NCI-H1436 (cell line): ENCODE measurements around the gene CEMIP.

Experiments used
- DNase-seq: peaks from one replicate; lab custom pipeline; 2025; lab: John Stamatoyannopoulos, UW

Gene CEMIP

GRCh38 chr15:80785335-80785734 lies 6.2 kb downstream of the CEMIP start:
- DNase-seq: no peak

GRCh38 chr15:80785811-80786354 lies 6.7 kb downstream of the CEMIP start:
- DNase-seq: no peak

DNA sequence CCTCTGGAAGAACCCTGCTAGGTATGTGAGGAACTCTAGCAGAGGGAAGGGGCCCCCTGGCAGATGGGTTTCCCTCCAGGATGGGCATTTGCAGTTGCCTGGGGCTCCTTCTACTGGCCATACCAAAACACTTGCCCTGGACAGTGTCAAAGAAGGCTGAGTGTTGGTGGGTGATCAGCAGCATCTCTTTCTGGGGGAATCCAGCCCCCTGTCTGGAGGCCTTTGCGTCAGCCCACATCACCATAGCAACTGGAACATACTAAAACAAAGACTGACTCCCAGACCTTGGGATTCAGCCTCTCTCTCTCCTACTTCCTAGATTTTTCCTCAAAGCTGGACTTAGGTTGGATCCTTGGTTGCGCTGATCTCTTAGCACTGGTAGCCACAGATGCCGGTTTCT lies 8.1 kb downstream of the CEMIP start:
- DNase-seq: no peak

DNA sequence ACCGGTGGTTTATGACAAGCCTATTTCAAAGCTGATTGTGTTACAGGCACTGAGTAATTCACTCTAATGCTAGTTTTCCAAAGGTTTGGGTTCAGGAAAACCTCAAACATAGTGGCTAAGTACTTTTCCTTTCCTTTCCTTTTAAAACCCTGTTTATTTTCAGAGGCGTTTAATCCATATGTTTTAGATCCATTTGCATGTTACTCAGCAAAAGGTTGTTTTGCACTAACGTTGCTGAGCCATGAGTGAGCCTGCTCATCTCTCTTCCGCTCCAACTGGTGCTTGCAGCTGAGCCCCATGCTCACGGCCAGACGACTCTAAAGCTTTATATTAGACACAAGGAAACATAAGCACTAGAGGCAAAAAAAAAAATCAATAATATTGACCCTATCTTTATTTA lies 9.4 kb downstream of the CEMIP start:
- DNase-seq: no peak

DNA sequence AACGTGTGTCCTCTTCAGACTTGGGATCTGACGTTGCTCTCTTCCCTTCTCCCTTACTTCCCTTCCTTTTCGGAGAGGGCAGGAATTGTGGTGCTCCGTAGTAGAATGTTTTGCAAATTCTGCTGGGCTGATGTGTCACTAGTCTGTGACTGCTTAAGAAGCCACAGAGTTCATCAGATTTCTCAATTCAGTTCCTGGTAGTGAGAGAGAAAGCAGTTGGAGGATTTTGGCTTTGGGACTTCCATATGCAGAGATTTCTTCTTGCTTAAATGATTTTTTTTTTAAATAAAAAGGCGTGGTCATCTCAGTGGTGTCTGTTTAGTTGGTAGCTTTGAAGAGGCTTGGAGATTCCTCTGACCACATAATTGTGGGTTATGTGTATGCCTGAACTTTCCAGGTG lies 10.1 kb downstream of the CEMIP start:
- DNase-seq: no peak

DNA sequence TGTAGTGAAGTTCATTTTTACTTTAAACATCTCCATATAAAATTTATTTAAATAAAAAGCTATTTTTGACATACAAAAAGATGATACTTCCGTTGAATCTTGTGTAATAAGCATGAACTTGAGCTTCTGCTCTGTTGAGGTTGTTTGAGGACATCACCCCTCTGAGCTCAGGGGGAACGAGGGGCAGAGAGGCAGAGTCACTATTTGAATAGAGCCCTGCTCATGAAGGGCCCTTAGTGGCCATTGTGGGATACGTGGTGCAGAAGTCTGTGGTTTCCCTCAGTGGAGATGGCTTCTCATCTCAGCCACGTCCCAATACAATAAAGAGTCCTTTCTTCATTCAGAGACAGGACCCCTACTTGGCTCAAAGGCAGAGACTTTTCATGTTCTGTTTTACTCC lies 10.6 kb downstream of the CEMIP start:
- DNase-seq: no peak

GRCh38 chr15:80790236-80790635 lies 11.1 kb downstream of the CEMIP start:
- no peak for DNase-seq

- no peak for DNase-seq
Measured at GRCh38 chr15:80791004-80791403, 11.8 kb downstream of the CEMIP start.

GRCh38 chr15:80796407-80796806 lies 17.2 kb downstream of the CEMIP start:
- no peak for DNase-seq

DNA sequence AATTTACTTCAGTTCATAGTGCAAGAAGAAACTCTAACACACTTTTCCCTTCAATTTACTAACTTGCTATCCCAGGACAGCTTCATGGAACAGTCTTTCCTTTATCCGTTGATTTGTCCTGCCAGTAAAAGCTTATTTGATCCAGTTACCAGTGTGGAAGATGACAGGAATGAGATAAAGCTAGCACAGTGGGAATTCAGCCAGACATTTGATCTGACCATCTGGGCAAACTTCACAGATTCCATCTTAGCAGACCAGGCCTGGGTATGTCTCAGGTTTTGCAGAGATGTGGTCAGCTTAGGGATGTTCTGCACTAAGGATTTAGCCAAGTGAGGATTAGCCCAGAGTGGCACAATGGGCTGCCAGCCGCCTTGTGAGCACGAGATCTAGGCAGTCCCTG lies 19.7 kb downstream of the CEMIP start:
- DNase-seq: no peak

DNA sequence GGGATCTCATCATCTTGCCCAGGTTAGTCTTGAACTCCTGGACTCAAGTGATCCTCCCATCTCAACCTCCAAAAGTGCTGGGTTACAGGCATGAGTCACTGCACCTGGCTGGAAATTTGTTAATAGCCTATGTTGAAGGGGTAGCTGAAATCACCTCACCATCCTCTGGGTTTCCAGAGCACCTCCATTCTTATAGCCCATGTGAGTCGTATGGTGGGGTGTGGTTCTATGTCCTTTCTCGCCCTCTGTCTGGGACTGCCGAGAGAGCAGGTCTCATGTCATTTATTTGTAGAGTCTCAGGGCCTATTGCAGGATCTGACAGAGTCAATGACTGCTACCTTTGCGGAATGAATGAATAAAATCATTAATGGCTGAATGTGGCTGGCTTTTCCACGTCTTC lies 20.9 kb downstream of the CEMIP start:
- DNase-seq: no peak

DNA sequence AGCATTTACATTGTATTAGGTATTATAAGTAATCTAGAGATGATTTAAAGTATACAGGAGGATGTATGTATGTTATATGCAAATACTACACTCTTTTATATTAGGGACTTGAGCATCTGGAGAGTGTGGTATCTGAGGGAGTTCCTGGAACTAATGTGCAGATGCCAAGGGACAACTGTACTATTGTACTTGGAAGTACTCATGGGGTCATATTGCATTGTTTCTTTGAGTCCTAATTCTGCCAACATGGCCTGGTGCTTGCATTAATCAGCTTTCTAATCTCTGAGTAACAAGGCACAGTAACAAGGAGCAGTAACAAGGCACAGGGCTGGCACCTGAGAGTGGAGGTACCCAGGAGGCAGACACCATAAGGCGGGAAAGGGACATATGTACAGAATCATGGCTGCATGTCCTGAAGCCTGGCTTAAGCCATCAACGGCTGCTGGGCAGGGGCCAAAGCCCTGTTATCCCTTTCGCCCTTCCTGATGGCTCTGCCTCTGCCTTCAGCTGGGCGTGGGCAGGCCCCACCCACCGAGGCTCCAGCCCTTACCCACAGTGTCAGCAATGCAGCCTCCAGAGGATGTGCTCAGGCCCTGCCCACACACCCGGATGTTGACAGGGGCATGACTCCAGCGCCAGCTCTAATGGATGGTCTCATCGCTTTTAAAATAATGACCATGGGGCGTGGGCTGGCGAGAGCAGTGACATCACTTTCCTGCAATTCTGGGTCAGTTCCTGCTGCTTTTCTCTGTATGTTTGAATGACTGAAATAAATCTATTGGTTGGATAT lies 22.9 kb downstream of the CEMIP start:
- no peak for DNase-seq

DNA sequence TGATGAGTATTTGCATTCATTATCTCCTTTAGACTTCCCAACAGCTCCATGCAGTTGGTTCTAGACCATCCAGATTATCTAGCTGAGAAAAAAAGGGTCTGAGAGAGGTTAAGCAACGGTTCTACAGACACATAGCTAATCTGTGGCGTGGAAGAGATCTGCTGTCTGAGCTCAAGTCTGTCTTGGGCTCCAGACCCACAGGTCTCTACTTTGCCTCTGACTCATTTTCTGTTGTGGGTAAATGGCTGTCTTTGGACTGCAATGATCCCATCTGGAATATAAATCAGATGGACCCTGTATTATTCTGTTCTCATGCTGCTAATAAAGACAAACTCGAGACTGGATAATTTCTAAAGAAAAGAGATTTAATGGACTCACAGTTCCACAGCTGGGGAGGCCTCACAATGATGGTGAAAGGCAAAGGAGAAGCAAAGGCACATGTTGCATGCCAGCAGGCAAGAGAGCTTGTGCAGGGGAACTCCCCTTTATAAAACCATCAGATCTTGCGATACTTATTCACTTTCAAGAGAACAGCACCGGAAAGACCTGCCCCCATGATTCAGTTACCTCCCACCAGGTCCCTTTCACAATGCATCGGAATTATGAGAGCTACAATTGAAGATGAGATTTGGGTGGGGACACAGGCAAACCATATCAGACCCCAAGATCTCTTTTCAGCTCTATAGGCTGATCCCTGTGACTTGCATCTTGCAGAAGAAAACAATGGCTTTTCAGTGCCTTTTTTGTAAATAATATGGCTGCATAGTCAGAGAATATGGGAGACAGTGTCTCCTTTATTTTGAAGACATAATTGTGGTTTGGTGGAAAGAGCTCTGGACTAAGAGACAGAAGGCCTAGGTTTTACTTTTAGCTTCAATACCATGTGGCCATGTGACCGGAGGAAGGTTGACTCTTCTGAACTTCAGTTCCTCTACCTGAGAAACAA lies 24.7 kb downstream of the CEMIP start:
- no peak for DNase-seq

GRCh38 chr15:80804970-80805495 lies 25.9 kb downstream of the CEMIP start:
- DNase-seq: peak; percentile 7

- DNase-seq: no peak
Measured at GRCh38 chr15:80811781-80812315, 32.7 kb downstream of the CEMIP start.

- no peak for DNase-seq
Measured at GRCh38 chr15:80815106-80815505, 35.9 kb downstream of the CEMIP start.

DNA sequence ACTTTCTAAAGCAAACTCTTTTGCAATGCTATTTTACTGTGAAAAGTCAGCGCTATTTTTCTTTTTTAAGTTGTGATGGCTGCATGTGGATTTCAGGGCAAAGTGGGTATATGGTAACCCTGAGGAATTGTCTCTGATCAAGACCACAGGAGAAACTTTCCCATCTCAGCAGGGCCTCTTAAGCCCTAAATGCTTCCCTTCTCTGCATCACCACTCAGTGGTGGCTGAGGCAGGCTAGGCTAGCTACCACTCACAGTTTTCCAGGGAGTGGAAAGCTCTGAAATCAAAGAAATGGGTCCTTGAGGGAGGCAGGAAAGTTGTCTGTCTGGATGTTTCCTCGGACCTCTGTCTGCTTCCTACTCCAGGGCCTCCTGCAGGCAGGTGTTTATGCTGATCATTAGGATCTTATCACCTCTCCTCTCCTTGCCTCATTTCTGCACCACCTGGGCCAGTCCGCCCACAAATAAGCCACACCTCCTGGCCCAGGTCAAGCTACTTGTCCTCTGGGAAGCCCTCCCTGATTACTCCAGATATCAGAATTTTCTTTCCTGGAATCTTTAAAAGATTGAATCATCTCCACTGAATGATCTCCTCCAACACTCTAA lies 37.0 kb downstream of the CEMIP start:
- no peak for DNase-seq

DNA sequence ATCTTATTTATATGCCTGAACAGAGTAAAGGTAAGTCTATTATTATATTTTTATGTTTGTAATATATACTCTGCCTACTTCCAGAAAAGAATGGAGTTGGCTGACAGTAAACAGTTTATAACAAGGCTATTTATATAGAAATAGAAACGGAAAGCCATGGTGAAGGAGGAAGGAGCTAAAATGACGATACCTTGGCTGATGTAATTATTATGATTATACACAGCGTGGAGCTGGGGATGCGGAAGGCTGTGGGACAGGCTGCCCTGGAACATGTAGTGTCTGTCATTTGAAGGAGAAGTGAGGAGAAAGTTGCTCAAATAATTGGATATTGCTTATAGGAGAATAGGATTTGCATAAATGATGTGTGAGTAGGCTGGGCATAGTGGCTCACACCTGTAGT lies 37.8 kb downstream of the CEMIP start:
- no peak for DNase-seq

GRCh38 chr15:80817901-80818300 lies 38.7 kb downstream of the CEMIP start:
- DNase-seq: no peak

- no peak for DNase-seq
Measured at GRCh38 chr15:80819001-80819400, 39.8 kb downstream of the CEMIP start.

DNA sequence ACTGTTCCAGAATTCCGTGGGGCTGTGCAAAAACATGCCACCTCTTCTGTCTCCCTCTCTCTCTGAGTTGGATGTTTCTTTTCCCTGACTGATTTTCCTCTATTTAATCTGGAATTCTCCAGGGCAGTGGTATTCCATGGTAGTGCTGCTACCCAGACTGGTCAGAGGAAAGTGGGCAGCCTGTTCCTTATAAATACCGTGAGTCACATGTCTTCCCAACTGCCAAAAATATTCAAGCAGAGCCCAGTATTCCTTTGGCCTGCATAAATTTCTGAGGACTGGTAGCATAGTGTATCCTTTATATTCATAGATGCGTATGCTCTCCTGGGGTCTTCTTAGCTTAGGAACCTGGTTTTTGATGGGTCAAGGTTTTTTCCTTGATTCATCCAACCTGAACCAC lies 40.9 kb downstream of the CEMIP start:
- no peak for DNase-seq

- DNase-seq: no peak
Measured at GRCh38 chr15:80822256-80822655, 43.1 kb downstream of the CEMIP start.
